Measurements from ENCODE around the gene ADAP1. TPM values are rescaled to one million over a fixed set of nuclear protein-coding genes. Genes with fewer than 3 reads are reported as not detected.

Gene ADAP1
- total and polyA plus RNA-seq, 9 donors, result 0.52 to 16.4 (median 3.5) TPM

DNA sequence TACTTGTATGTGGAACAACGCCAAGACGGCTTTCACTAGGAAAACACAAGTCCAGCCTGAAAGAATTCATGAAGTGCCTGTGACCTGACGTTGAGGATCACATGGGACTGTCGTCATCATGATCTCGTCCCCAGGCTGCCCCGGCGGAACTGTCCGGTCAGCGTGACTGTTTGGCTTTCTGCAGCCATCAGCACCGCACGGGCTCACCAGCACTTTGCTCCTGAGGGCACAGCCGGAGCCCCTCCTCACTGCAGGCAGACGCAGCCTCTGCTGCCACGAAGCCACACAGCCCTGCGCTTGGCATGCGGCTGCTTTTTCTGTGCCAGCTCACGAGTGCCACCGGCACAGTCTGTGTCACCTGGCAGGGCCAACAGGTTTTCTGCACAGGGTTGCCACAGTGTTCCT, 87.5 kb downstream of the ADAP1 start:
- peak overlapping the region; percentile 81 to 85 for H3K27ac ChIP-seq
- no peaks in the 10 kb centered on the region for H3K27me3 ChIP-seq
- no peaks in the 10 kb centered on the region for H3K36me3 ChIP-seq
- peak; percentile 60 to 88 (median 76) for DNase-seq
- no peak overlapping the region for H3K4me3 ChIP-seq
- WGBS, 3 donors, result 34 to 47% (median 39%) methylated on average over 18 of the region's 18 CpGs
- intact Hi-C loops (cut with DNase I), result loop anchor here in 1 of 4 donors (5.0 kb wide), 2 partner anchors 35 to 80 kb away; partner anchors contain the start of gene SUN1
- TF ChIP-seq EP300 (IDR thresholded peaks at IDR 0.05), result peak; percentile 34
- TF ChIP-seq, protein P1, sequence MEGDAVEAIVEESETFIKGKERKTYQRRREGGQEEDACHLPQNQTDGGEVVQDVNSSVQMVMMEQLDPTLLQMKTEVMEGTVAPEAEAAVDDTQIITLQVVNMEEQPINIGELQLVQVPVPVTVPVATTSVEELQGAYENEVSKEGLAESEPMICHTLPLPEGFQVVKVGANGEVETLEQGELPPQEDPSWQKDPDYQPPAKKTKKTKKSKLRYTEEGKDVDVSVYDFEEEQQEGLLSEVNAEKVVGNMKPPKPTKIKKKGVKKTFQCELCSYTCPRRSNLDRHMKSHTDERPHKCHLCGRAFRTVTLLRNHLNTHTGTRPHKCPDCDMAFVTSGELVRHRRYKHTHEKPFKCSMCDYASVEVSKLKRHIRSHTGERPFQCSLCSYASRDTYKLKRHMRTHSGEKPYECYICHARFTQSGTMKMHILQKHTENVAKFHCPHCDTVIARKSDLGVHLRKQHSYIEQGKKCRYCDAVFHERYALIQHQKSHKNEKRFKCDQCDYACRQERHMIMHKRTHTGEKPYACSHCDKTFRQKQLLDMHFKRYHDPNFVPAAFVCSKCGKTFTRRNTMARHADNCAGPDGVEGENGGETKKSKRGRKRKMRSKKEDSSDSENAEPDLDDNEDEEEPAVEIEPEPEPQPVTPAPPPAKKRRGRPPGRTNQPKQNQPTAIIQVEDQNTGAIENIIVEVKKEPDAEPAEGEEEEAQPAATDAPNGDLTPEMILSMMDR (IDR thresholded peaks at IDR 0.05), result no peak
- H3K9me3 ChIP-seq, result no peaks in the 10 kb centered on the region
- peaks cover 19% of the 10 kb centered on the region for H3K4me1 ChIP-seq (ENCODE audit: insufficient read depth)

DNA sequence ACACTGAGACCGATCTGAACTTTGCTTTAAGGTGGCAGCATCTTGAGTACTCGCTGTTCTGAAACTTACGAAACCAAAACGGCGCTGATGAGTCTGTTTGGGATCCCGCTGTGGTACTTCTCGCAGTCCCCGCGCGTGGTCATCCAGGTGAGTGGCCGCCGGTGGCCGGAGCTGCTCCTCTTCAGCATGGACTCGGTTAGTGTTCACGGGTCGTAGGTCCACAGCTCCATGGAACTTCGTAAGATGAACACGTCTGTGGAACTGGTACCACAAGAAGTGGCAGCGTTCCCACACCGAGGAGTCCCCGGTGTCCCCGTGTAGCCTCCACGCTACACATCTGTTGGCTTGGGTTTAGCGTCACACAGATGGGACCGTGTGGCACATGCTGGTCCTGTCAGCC, 88.6 kb downstream of the ADAP1 start:
- TF ChIP-seq, protein P1 (IDR thresholded peaks at IDR 0.05), result no peak
- TF ChIP-seq EP300 (IDR thresholded peaks at IDR 0.05), result no peak
- no peak for TF ChIP-seq POLR2A (IDR thresholded peaks at IDR 0.05)
- Histone ChIP-seq H3K27me3 (no peaks in the 10 kb centered on the region), H3K9me3 (no peaks in the 10 kb centered on the region), H3K4me1 (ENCODE audit: insufficient read depth) (peaks cover 19% of the 10 kb centered on the region), H3K36me3 (no peaks in the 10 kb centered on the region), H3K4me3 (no peak overlapping the region), H3K27ac (peak overlapping the region; percentile 45 to 81)
- DNase-seq, result no peak
- 90 to 93% (median 92%) methylated on average over 25 of the region's 25 CpGs for WGBS, 3 donors
- intact Hi-C loops (cut with DNase I), result loop anchor here in 1 of 4 donors (5.0 kb wide), 2 partner anchors 34 to 79 kb away; partner anchors contain the start of gene SUN1

DNA sequence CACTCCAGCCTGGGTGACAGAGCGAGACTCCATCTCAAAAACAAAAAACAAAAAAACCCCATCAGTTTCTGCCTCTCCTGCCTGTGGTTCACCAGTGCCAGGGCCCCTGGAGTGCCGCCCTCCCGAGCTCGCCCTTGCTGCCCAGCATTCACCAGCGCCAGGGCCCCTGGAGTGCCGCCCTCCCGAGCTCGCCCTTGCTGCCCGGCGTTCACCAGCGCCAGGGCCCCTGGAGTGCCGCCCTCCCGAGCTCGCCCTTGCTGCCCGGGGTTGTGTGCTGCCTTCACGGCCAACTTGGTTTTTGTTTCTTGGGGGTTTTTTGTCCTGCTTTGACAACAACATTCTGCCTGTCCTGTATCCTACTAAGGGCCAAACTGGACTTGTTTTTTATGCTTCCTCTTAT, 91.4 kb downstream of the ADAP1 start:
- H3K36me3 ChIP-seq, result no peaks in the 10 kb centered on the region
- no peak overlapping the region for H3K27ac ChIP-seq
- intact Hi-C loops (cut with DNase I), result no loop called here

DNA sequence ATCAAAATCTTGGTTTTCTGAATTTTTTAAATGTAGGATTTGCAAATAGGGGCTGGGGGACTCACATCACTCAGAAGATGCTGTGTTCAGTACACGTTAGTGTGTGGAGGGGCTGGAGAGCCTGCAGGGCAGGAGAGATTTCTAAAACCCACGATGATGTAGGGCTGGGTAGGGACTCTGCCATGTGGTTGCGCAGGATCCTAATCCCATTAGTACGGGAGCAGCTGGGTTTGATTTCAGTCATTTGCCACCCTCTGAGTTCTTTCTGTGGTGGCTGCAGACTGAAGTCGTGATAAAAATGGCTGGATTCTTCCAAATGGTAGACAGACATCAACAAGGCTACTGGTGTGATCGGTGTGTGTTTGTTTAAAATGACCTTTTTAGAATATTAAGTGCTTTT, 92.3 kb downstream of the ADAP1 start:
- DNase-seq, result no peak
- Histone ChIP-seq H3K27me3 (no peaks in the 10 kb centered on the region), H3K27ac (no peak overlapping the region), H3K4me1 (ENCODE audit: insufficient read depth) (peaks cover 6% of the 10 kb centered on the region), H3K9me3 (no peaks in the 10 kb centered on the region), H3K4me3 (no peak overlapping the region), H3K36me3 (no peaks in the 10 kb centered on the region)
- intact Hi-C loops (cut with DNase I), result no loop called here
- 93 to 95% (median 93%) methylated on average over 6 of the region's 6 CpGs for WGBS, 3 donors
- TF ChIP-seq EP300 (IDR thresholded peaks at IDR 0.05), result no peak
- TF ChIP-seq, protein P1 (IDR thresholded peaks at IDR 0.05), result no peak
- TF ChIP-seq POLR2A (IDR thresholded peaks at IDR 0.05), result no peak

More for the DNA sequence above, 91.4 kb downstream of the ADAP1 start:
- Histone ChIP-seq H3K4me1 (ENCODE audit: insufficient read depth) (peaks cover 14% of the 10 kb centered on the region), H3K4me3 (no peak overlapping the region), H3K9me3 (no peaks in the 10 kb centered on the region), H3K27me3 (no peaks in the 10 kb centered on the region)
- TF ChIP-seq, protein P1 (IDR thresholded peaks at IDR 0.05), result no peak
- DNase-seq, result no peak
- 89 to 95% (median 93%) methylated on average over 16 of the region's 16 CpGs for WGBS, 3 donors
